ENCODE data around the gene SERINC5.
"Not testable (repeated sequence)": the region's sequence is repeated elsewhere in the genome, so short reads cannot be mapped to it uniquely, and the experiment has no call there.

The SERINC5 gene

DNA sequence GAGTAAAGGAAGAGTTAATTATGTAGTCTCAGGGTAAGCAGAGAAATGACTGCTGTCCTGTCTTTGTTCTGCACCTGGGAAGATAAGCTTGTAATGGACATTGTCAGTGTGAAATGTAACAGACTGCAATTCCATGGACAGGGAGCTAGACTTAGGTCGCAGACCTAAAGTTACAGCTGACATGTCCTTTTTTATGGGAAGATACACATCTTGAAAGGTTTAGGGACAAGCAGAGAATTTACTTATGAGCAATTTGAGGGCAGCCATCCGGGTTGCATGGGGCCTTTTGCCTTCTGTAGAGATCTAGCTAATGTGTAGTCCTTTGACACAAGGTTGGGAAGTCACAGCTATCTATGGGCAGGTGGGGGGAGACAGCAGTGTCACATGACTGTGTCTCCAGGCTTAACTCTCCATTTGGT is 85.7 kb downstream of the SERINC5 start:
- DNase-seq (ENCODE audit: low read depth) = no peak

GRCh38 chr5:80168388-80169028 is 87.3 kb downstream of the SERINC5 start:
- DNase-seq (ENCODE audit: low read depth) = no peak

GRCh38 chr5:80165452-80165851 is 90.4 kb downstream of the SERINC5 start:
- DNase-seq (ENCODE audit: low read depth) = no peak

- DNase-seq (ENCODE audit: low read depth) = no peak
These were observed 94.7 kb downstream of the SERINC5 start for GRCh38 chr5:80161165-80161564.

DNA sequence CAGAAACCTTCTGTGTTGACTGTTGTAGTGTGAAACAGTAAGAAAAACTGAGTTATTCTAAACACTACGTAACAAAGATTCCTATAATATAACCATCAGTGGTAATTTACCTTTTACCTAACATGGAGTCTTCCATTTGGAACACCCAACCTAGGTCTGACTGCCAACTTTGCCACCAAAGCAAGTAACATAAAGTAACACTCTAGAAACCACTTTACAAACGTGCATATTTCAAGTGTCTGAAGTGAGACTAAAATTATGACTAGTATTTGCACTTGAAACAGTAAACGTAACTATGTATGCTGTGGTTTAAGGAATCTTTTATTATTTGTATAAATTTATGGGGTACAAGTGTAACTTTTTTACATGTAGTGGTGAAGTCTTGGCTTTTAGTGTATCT is 95.6 kb downstream of the SERINC5 start:
- no peak for DNase-seq (ENCODE audit: low read depth)

DNA sequence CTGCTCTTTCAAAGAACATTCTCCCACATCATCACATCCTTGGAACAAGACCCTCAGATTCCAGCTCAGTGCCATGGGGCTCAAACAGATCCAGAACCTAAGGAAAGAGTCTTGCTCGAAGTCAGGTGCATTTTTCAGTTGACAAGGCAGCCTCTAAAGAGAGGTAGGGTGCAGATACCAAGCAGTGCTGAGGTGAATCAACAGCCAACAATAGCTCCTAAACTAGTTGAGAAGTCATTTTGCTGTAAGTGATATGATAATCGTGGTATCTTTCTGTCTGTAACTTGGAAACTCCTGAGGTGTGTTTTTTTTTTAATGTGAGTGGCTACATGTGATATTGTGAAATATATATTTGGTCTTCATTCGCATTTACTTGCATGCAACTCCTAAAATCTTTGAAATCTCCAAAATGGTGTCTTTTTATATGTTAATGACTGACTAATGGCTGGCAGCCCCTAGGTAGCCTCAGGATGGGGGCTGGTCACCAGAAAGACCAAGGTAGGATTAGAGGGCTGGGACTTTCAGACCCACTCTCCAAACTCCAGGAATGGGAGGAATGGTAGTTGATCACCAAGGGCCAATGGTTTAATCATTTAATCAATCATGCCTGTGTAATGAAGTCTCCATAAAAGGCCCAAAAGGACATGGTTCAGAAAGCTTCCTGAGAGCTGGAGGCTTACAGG is 96.6 kb downstream of the SERINC5 start:
- no peak for DNase-seq (ENCODE audit: low read depth)

DNA sequence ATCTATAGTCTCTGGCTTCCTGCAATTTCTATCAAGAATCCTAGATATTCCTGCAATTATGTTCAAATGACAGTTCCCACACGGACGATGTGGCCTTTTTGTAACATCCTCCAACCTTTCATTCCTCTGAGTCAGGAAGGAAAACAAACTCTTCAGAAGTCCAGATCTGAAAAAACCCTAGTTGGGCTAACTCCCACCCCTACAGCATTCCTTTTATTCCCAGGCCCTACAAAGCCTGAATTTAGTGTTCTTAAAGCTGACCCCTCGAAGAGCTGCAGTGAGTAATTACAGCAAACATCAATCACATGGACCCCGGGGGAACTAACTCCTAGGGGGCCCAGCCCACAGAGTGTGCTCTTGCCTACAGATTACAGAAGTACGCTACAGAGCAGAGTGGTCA is 99.7 kb downstream of the SERINC5 start:
- DNase-seq (ENCODE audit: low read depth) = no peak

GRCh38 chr5:80154749-80155148 is 101.1 kb downstream of the SERINC5 start:
- DNase-seq (ENCODE audit: low read depth) = no peak

DNA sequence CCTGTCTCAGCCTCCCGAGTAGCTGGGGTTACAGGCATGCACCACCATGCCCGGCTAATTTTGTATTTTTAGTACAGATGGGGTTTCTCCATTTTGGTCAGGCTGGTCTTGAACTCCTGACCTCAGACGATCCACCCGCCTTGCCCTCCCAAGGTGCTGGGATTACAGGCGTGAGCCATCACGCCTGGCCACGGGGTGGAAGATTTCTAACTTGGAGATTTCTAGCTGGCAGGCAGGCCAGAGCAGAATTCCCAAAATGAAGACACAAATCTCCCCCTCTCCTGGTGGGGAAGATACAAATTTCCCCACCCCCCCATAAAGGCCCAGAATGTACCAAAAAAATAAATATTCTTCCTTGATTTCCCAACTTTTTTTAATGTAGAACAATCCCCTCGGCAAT is 101.6 kb downstream of the SERINC5 start:
- not testable (repeated sequence) for DNase-seq (ENCODE audit: low read depth)

- no peak for DNase-seq (ENCODE audit: low read depth)
These were observed 102.2 kb downstream of the SERINC5 start for GRCh38 chr5:80153586-80154126.

DNA sequence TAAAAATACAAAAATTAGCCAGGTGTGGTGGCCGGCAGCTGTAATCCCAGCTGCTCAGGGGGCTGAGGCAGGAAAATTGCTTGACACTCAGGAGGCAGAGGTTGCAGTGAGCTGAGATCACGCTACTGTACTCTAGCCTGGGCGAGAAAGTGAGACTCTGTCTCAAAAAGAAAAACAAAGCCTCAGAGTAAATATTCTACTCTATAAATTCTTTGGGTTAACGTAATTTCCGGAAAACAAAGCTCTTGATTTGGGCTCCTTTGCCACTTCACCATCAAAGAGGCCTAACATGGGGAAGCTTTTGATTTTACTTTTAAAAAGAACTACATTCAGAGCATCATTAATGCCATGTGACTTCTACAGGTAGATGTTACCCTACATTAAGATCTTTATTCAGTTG is 103.1 kb downstream of the SERINC5 start:
- DNase-seq (ENCODE audit: low read depth) = no peak

GRCh38 chr5:80151890-80152289 is 104.0 kb downstream of the SERINC5 start:
- DNase-seq (ENCODE audit: low read depth) = no peak

GRCh38 chr5:80150731-80151130 is 105.1 kb downstream of the SERINC5 start:
- DNase-seq (ENCODE audit: low read depth) = no peak

GRCh38 chr5:80149161-80149609 is 106.7 kb downstream of the SERINC5 start:
- DNase-seq (ENCODE audit: low read depth) = no peak

GRCh38 chr5:80147119-80147815 is 108.6 kb downstream of the SERINC5 start:
- DNase-seq (ENCODE audit: low read depth) = no peak

DNA sequence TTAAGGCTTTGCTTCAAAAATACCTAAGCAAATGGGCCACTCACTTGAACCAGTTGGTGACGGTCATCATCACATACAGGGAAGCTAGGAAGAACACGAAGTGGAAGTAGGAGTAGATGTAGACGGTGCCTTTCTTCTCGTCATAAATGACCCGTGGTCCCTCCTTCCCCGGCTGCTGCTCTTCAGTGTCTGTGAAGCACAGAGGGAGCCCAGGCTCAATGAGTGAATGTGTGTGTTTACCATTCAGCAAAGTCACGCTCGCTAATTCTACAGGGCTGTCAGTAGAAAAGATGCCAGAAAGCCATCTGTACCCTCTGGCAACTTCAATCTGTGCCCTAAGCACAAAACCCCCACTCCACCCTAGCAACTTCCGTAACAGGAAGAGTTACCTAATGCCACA is 109.8 kb downstream of the SERINC5 start:
- no peak for DNase-seq (ENCODE audit: low read depth)

GRCh38 chr5:80143491-80143890 is 112.4 kb downstream of the SERINC5 start:
- DNase-seq (ENCODE audit: low read depth) = no peak

GRCh38 chr5:80142996-80143395 is 112.9 kb downstream of the SERINC5 start:
- DNase-seq (ENCODE audit: low read depth) = no peak

DNA sequence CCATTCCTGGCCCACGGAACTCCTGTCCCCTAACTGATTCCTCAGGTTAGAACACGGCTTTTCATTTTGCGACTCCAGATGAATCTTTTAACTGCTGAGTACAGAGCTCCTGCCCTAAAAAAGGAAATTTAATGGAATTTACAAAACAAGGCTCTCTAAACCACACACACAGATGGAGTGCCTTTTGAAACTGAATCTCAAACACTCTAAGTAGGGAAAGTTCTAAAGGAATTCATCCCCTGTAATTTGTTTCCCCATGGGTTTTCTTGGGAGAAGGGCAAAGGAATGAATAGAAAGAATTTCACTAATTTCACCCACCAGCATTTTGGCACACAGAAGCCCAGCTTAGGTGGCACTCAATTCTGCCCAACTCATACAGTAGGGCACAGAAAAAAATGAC is 114.2 kb downstream of the SERINC5 start:
- no peak for DNase-seq (ENCODE audit: low read depth)

GRCh38 chr5:80141147-80141671 is 114.6 kb downstream of the SERINC5 start:
- DNase-seq (ENCODE audit: low read depth) = peak; percentile 34

GRCh38 chr5:80140496-80140895 is 115.4 kb downstream of the SERINC5 start:
- DNase-seq (ENCODE audit: low read depth) = no peak

GRCh38 chr5:80139466-80139972 is 116.3 kb downstream of the SERINC5 start:
- DNase-seq (ENCODE audit: low read depth) = no peak
